Mucosa of gallbladder (tissue), 1 donor: Measurements from ENCODE around the gene OR2A5. TPM values are rescaled to one million over a fixed set of nuclear protein-coding genes. Genes with fewer than 3 reads are reported as not detected.
"Not testable (repeated sequence)": the region's sequence is repeated elsewhere in the genome, so short reads cannot be mapped to it uniquely, and the experiment has no call there.

ENCODE experiments used
- DNase-seq: peaks from one replicate; pipeline ENCODE4 v3.0.0-alpha.2; 2020; ENCODE audit warnings: low spot score
- total RNA-seq: library from RNA; stranded (reverse); gene quantifications from one replicate; pipeline ENCODE4 v1.2.1, GENCODE V29; 2021
- donor health status: DM: no; HTN: no; CAD: no.

The OR2A5 gene
- total RNA-seq = not detected

- DNase-seq = no peak
These were observed at the start of gene OR2A5 for GRCh38 chr7:144048648-144049047. Gene OR2A5 (plus strand): TSS chr7:144048948. CDS start chr7:144050402, 1,454 bp downstream.

- DNase-seq = no peak
These were observed 48.7 kb upstream of the OR2A5 start, which contains the start of gene OR6B1 for GRCh38 chr7:144000020-144000419. Gene OR6B1 (plus strand): TSS chr7:144000320. CDS start chr7:144003997, 3,677 bp downstream.

DNA sequence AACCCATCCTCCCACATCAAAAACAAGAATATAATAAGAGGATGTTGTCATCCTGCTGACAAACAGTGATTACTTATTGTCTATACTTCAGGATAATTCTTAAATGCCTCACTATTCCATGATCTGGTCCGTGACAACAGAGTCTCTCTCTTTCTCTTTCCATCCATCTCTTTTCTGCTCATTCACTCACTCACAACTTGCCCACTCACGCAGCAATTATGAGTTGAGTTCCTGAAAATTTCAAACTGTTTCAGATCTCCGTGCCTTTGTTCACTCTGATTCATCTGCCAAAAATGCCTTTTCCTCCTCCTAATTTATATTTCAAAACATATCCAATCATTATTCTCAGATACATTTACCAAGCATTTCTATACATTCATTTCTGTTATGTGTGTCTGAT, 47.2 kb upstream of the OR2A5 start:
- no peak for DNase-seq

DNA sequence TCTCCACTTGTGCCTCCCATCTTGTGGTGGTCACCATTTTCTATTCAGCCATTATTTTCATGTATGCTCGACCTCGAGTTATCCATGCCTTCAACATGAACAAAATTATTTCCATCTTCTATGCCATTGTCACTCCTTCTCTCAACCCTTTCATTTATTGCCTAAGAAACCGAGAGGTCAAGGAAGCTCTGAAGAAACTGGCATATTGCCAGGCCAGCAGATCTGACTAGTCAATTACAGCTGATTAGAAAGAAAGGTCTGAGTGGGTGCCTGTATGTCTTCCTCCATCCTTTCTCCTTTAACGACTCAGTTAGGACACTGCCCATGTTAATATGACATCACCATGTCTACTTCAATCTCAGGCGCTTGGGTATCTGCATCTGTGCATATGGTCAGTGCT, 44.0 kb upstream of the OR2A5 start:
- DNase-seq = no peak

DNA sequence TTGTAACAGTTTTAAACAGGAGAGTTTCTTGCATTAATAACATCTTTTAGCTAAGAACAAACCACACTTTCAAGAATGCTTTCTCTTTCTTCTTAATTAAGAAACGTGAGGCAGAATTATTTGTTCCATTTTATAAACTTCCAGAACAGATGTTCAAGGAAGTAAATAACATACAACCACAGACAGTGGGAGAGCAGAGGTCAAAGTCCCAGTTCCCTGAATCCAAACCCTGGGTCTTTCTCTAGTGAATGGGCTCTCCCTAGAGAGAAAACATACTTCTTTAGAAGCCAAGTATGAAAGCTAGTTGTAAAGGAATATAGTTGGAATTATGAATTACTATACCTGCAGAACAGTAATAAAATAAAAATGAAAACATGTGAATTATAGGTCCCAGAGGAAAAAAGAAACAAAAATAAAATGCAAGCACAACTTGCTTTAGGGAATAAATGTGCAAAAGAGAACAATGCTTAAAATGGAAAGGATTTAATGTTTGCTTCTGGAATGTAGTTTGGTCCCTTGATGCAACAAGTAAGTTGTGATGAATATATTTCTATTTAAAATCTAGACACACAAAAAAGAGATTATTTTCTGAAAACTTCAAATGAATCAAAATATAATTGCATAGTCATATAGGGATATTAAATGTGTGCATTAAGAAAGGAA, 42.6 kb upstream of the OR2A5 start:
- no peak for DNase-seq

DNA sequence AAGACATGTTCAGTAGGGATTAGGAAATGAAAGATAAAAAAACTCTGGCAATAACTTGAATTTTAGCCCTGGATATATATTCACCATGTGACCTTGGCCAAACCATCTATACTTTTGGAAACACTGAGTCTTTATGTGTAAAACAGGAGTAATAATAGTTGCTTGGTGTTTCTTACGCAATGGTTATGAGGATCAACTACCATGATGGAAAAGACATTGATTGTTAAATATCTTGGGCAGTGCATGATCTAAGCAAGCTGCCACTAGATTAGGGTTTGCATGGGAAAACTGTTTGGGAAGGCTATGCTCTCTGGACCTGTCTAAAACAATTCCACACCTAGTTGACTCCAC, 42.1 kb upstream of the OR2A5 start:
- no peak for DNase-seq

- no peak for DNase-seq
These were observed 39.4 kb upstream of the OR2A5 start for GRCh38 chr7:144009361-144009760.

DNA sequence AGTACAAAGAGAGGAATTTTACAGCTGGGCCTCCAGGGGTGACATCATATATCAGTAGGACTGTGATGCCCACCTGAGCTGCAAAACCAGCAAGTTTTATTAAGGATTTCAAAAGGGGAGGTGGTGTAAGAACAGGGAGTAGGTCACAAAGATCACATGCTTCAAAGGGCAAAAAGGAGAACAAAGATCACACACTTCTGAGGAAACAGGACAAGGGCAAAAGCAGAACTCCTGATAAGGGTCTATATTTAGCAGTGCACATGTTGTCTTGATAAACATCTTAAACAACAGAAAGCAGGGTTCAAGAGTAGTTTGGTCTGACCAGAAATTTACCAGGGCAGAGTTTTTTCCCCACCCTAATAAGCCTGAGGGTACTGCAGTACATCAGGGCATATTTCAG, 38.7 kb upstream of the OR2A5 start:
- not testable (repeated sequence) for DNase-seq

DNA sequence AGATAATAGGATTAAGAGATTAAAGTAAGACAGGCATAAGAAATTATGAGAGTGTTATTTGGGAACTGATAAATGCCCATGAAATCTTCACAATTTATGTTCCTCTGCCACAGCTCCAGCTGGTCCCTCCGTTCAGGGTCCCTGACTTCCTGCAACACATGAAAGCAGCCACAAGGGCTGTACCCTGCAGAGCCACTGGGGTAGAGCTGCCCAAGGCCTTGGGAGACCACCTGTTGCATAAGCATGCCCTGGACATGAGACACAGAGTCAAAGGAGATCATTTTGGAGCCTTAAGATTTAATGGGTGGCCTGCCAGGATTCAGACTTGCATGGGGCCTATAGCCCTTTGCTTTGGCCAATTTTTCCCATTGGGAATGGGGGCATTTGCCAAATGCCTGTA, 37.9 kb upstream of the OR2A5 start:
- not testable (repeated sequence) for DNase-seq

- DNase-seq = no peak
These were observed 37.1 kb upstream of the OR2A5 start for GRCh38 chr7:144011458-144012230.

DNA sequence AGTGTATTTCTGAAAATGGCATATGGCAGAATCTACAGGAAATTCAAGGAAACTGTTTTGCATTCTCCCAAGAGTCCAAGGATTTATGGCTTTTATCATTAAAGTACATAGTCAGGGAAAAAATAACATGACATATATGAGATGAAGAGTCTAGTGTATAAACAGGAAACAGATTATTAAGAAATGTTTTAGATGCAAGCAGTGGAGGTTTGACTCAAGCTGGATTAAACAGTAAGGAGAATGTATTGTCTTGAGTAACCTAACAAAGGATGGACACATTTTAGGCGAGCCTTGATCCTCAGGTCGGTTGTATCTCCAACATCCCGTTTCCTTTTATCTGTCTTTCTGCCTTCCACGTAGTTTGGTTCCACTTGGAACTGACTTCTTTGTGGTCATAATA, 30.7 kb upstream of the OR2A5 start:
- no peak for DNase-seq

- no peak for DNase-seq
These were observed 29.3 kb upstream of the OR2A5 start for GRCh38 chr7:144019457-144019856.

GRCh38 chr7:144020340-144020739, 28.4 kb upstream of the OR2A5 start:
- no peak for DNase-seq

DNA sequence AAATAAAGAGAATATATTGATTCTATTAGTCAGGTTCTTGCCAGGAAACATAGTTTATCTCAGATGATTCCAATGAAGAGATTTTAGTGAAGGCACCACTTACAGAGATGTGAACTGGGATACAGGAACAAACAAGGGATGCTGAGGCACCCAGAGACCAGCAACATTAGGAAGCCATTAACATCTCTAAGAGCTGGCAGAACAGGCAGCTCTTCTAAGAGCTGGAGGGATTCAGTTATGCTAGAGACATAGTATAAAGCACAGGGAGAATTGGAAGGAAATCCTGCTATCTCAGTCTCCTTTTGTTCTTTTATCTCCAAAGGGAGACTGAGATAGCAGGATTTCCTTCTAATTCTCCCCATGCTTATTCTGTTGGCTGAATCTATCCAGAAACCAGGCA, 26.6 kb upstream of the OR2A5 start:
- no peak for DNase-seq

- DNase-seq = no peak
These were observed 25.4 kb upstream of the OR2A5 start for GRCh38 chr7:144023171-144023827.

DNA sequence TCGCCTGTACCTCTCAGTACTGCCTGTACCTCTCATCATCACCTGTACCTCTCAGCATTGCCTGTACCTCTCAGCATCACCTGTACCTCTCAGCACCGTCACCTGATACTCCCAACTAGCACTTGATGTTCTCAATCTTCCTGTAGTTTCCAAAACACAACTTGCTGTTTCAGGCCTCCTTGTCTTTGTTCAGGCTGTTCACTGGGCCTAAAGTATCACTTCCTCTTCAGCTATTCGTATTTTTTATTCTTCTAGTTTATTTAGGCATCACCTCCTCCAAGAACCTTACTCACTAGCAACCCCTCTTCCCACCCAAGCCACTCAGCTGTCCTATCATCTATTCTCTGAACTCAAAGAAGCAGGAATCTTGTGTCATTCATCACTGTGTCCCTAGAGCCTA, 24.5 kb upstream of the OR2A5 start:
- DNase-seq = no peak

DNA sequence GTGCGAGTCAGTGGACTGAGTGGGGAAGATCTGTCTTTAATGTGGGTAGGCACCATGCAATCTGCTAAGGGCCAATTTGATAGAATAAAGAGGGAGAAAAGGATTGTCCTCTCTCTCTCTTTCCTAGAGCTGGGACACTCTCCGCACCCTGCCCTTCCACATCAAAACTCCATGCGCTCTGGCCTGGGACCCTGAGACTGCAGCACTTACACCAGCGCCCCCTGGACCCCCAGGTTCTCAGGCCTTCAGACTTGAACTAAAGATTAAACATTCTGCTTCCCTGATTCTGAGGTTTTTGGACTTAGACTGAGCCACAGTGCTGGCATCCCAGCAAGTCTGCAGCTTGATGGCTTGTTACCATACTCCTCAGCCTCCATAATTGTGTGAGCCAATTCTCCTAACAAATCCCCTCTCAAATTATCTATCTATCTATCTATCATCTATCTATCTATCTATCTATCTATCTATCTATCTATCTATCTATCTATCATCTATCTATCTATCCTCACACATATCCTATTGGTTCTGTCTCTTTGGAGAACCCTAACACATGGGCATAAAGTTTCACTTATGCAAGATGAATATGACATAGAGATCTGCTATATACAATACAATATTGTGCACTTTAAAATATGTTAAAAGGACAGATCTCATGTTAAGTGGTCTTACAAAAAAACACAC, 22.4 kb upstream of the OR2A5 start:
- DNase-seq = no peak

DNA sequence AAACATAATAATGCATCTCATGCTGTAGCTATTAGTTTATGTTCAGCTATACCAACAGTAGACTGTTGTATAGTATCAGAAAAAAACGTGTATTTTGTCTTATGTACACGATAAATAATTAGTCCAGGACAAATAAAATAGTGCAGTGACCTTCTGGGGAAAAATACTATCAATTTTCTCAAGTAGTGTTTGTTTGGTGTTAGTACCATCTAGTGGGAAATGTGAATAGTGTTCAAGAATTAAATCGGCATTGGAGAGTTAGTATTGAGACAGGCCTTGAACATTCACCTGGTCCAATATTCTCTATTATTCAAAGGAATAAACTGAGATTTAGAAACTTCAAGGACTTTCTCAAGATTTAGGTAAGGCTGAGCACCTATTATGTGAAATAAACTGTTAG, 21.7 kb upstream of the OR2A5 start:
- no peak for DNase-seq

GRCh38 chr7:144027974-144028373, 20.8 kb upstream of the OR2A5 start:
- no peak for DNase-seq

DNA sequence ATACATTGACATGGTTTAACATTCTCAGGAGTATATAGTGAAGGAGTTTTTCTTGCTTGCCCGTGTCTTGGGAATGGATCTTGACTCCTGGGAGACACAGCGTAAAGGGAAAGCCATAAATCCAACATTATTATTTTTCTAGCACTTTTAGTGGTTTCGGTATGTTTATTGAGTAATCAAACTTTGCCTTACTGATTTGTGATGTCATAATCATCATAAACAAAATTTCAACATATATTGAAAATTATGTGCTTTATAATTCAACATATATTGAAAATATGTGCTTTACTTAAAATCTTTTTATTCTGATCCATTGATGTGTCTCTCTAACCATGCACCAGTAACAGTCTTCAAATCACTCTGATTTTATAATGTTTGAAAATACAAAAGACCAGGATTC, 20.2 kb upstream of the OR2A5 start:
- no peak for DNase-seq

GRCh38 chr7:144032516-144032915, 16.2 kb upstream of the OR2A5 start:
- DNase-seq = no peak

DNA sequence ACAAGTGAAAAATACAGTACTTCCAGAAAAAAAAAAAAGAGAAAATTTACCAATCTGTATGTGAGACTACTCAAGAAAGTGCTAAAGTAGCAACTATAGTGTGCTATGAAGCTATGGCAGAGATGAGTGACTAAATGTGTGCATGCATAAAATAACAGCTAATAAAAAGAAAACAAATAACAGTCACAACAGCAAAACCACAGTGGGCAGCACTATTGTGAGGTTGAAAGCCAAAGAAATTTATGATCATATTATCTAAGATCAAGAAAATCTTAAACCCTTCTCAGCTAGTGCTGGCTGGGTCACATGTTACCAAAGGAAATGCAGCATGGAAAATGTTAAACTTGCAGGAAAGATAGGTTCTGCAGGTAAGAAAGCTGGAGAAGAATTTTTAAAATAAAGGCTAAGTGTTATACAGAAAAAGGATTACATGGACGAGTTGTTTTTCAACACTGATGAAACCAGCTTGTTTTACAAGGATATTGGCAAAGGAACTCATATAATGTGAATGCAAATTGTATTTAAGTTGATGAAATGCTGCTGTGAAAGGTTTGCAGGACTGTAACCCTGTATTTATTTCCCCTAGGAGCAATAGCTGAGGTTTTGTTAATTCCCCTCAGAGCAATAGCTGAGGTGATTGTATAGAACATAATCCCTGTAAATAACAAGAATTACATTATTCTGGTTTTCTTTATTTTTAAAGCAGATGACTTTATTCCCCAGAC, 15.6 kb upstream of the OR2A5 start:
- no peak for DNase-seq
